ENCODE measurements around the gene PLXDC2. TPM values are rescaled to one million over a fixed set of nuclear protein-coding genes. Genes with fewer than 3 reads are reported as not detected.

The PLXDC2 gene
- total and polyA plus RNA-seq, 8 donors = 2.1 to 57.2 (median 11.2) TPM

- H3K36me3 ChIP-seq = no peaks in the 10 kb centered on the region
- intact Hi-C loops (cut with DNase I; ENCODE audit: low total_unique reads) = no loop called here
- no peaks in the 10 kb centered on the region for H3K9me3 ChIP-seq
- WGBS, 5 donors = 73 to 84% (median 78%) methylated on average over 5 of the region's 5 CpGs
- no peak overlapping the region for H3K4me3 ChIP-seq
- H3K27ac ChIP-seq = no peak overlapping the region
- H3K4me1 ChIP-seq = no peaks in the 10 kb centered on the region
- TF ChIP-seq, protein P1, sequence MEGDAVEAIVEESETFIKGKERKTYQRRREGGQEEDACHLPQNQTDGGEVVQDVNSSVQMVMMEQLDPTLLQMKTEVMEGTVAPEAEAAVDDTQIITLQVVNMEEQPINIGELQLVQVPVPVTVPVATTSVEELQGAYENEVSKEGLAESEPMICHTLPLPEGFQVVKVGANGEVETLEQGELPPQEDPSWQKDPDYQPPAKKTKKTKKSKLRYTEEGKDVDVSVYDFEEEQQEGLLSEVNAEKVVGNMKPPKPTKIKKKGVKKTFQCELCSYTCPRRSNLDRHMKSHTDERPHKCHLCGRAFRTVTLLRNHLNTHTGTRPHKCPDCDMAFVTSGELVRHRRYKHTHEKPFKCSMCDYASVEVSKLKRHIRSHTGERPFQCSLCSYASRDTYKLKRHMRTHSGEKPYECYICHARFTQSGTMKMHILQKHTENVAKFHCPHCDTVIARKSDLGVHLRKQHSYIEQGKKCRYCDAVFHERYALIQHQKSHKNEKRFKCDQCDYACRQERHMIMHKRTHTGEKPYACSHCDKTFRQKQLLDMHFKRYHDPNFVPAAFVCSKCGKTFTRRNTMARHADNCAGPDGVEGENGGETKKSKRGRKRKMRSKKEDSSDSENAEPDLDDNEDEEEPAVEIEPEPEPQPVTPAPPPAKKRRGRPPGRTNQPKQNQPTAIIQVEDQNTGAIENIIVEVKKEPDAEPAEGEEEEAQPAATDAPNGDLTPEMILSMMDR (IDR thresholded peaks at IDR 0.05) = no peak
- TF ChIP-seq POLR2AphosphoS5 (IDR thresholded peaks at IDR 0.05) = no peak
- no peak for TF ChIP-seq EP300 (IDR thresholded peaks at IDR 0.05)
- TF ChIP-seq POLR2A (IDR thresholded peaks at IDR 0.05) = no peak
- H3K27me3 ChIP-seq = no peaks in the 10 kb centered on the region
- no peak for DNase-seq
These were observed 278.2 kb downstream of the PLXDC2 start for GRCh38 chr10:20094226-20094976.

- 33 to 44% (median 37%) methylated on average over 2 of the region's 2 CpGs for whole genome bisulfite sequencing, 5 donors
- TF ChIP-seq POLR2A (IDR thresholded peaks at IDR 0.05) = no peak
- TF ChIP-seq EP300 (IDR thresholded peaks at IDR 0.05) = no peak
- TF ChIP-seq, protein P1 (IDR thresholded peaks at IDR 0.05) = no peak
- TF ChIP-seq POLR2AphosphoS5 (IDR thresholded peaks at IDR 0.05) = no peak
- no peak overlapping the region for H3K4me3 ChIP-seq
- DNase-seq = peak in 1 of 2 donors; percentile 83
- H3K36me3 ChIP-seq = no peaks in the 10 kb centered on the region
- intact Hi-C loops (cut with DNase I; ENCODE audit: low total_unique reads) = no loop called here
- no peaks in the 10 kb centered on the region for H3K9me3 ChIP-seq
- peaks cover 0 to 6% (median 0%) of the 10 kb centered on the region in 4 donors for H3K4me1 ChIP-seq
- H3K27ac ChIP-seq = no peak overlapping the region
- no peaks in the 10 kb centered on the region for H3K27me3 ChIP-seq
These were observed 283.9 kb downstream of the PLXDC2 start for GRCh38 chr10:20100171-20100570.

DNA sequence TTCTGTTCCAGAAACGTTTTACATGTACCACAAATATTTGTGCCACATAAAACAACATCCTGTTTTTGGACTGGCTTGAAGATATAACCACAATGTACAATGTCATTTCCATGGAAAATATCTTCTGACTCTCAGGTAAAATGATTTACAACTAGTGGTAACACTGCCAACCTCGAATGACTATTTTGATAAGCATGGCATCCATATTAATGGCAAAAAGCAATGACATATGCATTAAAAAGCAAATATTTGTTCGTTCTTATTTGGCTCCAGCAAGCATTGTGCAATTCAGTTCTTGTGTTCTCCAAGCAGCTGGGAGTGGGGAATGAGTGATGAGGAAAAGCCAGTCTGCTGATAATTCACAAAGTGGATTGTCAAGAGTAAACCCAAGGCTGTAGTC lies 289.0 kb downstream of the PLXDC2 start:
- TF ChIP-seq POLR2A (IDR thresholded peaks at IDR 0.05) (no peak), POLR2AphosphoS5 (IDR thresholded peaks at IDR 0.05) (no peak), EP300 (IDR thresholded peaks at IDR 0.05) (no peak)
- TF ChIP-seq, protein P1 (IDR thresholded peaks at IDR 0.05) = no peak
- H3K36me3 ChIP-seq = no peaks in the 10 kb centered on the region
- H3K4me3 ChIP-seq = no peak overlapping the region
- peaks cover 0 to 1% (median 0%) of the 10 kb centered on the region in 4 donors for H3K4me1 ChIP-seq
- peak in 1 of 2 donors; percentile 64 for DNase-seq
- 20 to 42% (median 26%) methylated on average over 3 of the region's 3 CpGs for WGBS, 5 donors
- H3K9me3 ChIP-seq = no peaks in the 10 kb centered on the region
- intact Hi-C loops (cut with DNase I; ENCODE audit: low total_unique reads) = no loop called here
- H3K27me3 ChIP-seq = no peaks in the 10 kb centered on the region
- no peak overlapping the region for H3K27ac ChIP-seq

- H3K4me1 ChIP-seq = no peaks in the 10 kb centered on the region
- no peaks in the 10 kb centered on the region for H3K36me3 ChIP-seq
- 85 to 97% (median 91%) methylated on average over 1 of the region's 1 CpG for WGBS, 5 donors
- no peak overlapping the region for H3K4me3 ChIP-seq
- H3K27ac ChIP-seq = no peak overlapping the region
- H3K27me3 ChIP-seq = no peaks in the 10 kb centered on the region
- no peak for DNase-seq
- TF ChIP-seq, protein P1 (IDR thresholded peaks at IDR 0.05) = no peak
- TF ChIP-seq POLR2A (IDR thresholded peaks at IDR 0.05) = no peak
- no peak for TF ChIP-seq POLR2AphosphoS5 (IDR thresholded peaks at IDR 0.05)
- no peak for TF ChIP-seq EP300 (IDR thresholded peaks at IDR 0.05)
- H3K9me3 ChIP-seq = no peaks in the 10 kb centered on the region
- intact Hi-C loops (cut with DNase I; ENCODE audit: low total_unique reads) = no loop called here
These were observed 289.7 kb downstream of the PLXDC2 start for GRCh38 chr10:20105931-20106330.
